DMS153 (cell line): ENCODE data around the gene WIPF3.
"Not testable (repeated sequence)": the region's sequence is repeated elsewhere in the genome, so short reads cannot be mapped to it uniquely, and the experiment has no call there.

Experiments
- DNase-seq: peaks from one replicate; lab custom pipeline; 2025; lab: John Stamatoyannopoulos, UW

Gene WIPF3

GRCh38 chr7:29881724-29882123, 75.4 kb downstream of the WIPF3 start:
- peak; percentile 74 for DNase-seq

- DNase-seq: no peak
Measured at GRCh38 chr7:29882481-29882880, 76.2 kb downstream of the WIPF3 start.

- DNase-seq: peak; percentile 44
Measured at GRCh38 chr7:29883462-29884398, 77.4 kb downstream of the WIPF3 start.

- peak; percentile 60 for DNase-seq
Measured at GRCh38 chr7:29884399-29885272, 78.3 kb downstream of the WIPF3 start.

- DNase-seq: no peak
Measured at GRCh38 chr7:29885626-29886025, 79.3 kb downstream of the WIPF3 start.

- no peak for DNase-seq
Measured at GRCh38 chr7:29886827-29887226, 80.5 kb downstream of the WIPF3 start.

- DNase-seq: no peak
Measured at GRCh38 chr7:29888006-29888405, 81.7 kb downstream of the WIPF3 start.

GRCh38 chr7:29889288-29889687, 83.0 kb downstream of the WIPF3 start:
- DNase-seq: no peak

- no peak for DNase-seq
Measured at GRCh38 chr7:29890251-29890650, 83.9 kb downstream of the WIPF3 start.

- DNase-seq: not testable (repeated sequence)
Measured at GRCh38 chr7:29890786-29891185, 84.5 kb downstream of the WIPF3 start.

GRCh38 chr7:29891766-29892165, 85.5 kb downstream of the WIPF3 start:
- no peak for DNase-seq

- DNase-seq: no peak
Measured at GRCh38 chr7:29892231-29892630, 85.9 kb downstream of the WIPF3 start.

GRCh38 chr7:29893351-29893965, 87.2 kb downstream of the WIPF3 start:
- DNase-seq: no peak

- no peak for DNase-seq
Measured at GRCh38 chr7:29894256-29894655, 87.9 kb downstream of the WIPF3 start.

- no peak for DNase-seq
Measured at GRCh38 chr7:29895559-29895958, 89.3 kb downstream of the WIPF3 start.

GRCh38 chr7:29896685-29897411, 90.5 kb downstream of the WIPF3 start:
- DNase-seq: no peak

GRCh38 chr7:29898301-29898700, 92.0 kb downstream of the WIPF3 start:
- no peak for DNase-seq

- DNase-seq: no peak
Measured at GRCh38 chr7:29900745-29901144, 94.4 kb downstream of the WIPF3 start.

- no peak for DNase-seq
Measured at GRCh38 chr7:29906200-29907022, 100.1 kb downstream of the WIPF3 start.

- no peak for DNase-seq
Measured at GRCh38 chr7:29914180-29914579, 107.9 kb downstream of the WIPF3 start.
